G401.6 (cell line): Measurements from ENCODE around the gene MOBP.

ENCODE experiments used
- FAIRE-seq: peaks from 2 replicates; lab custom pipeline; 2012; peaks lifted over from hg19 to GRCh38; lab: Jason Lieb, UNC

Gene MOBP

GRCh38 chr3:39499651-39500273, 32.3 kb downstream of the MOBP start:
- no peak for FAIRE-seq

GRCh38 chr3:39501059-39501458, 33.6 kb downstream of the MOBP start:
- FAIRE-seq: no peak

GRCh38 chr3:39501968-39502837, 34.7 kb downstream of the MOBP start:
- FAIRE-seq: no peak

- no peak for FAIRE-seq
Observed at GRCh38 chr3:39502838-39503145, 35.3 kb downstream of the MOBP start.

- no peak for FAIRE-seq
Observed at GRCh38 chr3:39505866-39506742, 38.6 kb downstream of the MOBP start.

- FAIRE-seq: no peak
Observed at GRCh38 chr3:39506863-39507262, 39.4 kb downstream of the MOBP start.

- FAIRE-seq: no peak
Observed at GRCh38 chr3:39513791-39514369, 46.4 kb downstream of the MOBP start.

- no peak for FAIRE-seq
Observed at GRCh38 chr3:39515681-39516441, 48.4 kb downstream of the MOBP start.

- no peak for FAIRE-seq
Observed at GRCh38 chr3:39519103-39519502, 51.6 kb downstream of the MOBP start.

GRCh38 chr3:39519554-39520288, 52.2 kb downstream of the MOBP start:
- FAIRE-seq: no peak

- no peak for FAIRE-seq
Observed at GRCh38 chr3:39521456-39521855, 54.0 kb downstream of the MOBP start.

GRCh38 chr3:39524107-39524506, 56.6 kb downstream of the MOBP start:
- FAIRE-seq: no peak

- FAIRE-seq: no peak
Observed at GRCh38 chr3:39528844-39529243, 61.4 kb downstream of the MOBP start.

GRCh38 chr3:39529577-39529976, 62.1 kb downstream of the MOBP start:
- FAIRE-seq: no peak

GRCh38 chr3:39531066-39531465, 63.6 kb downstream of the MOBP start:
- FAIRE-seq: no peak

GRCh38 chr3:39531665-39532064, 64.2 kb downstream of the MOBP start:
- FAIRE-seq: no peak

GRCh38 chr3:39532777-39533176, 65.3 kb downstream of the MOBP start:
- no peak for FAIRE-seq

- no peak for FAIRE-seq
Observed at GRCh38 chr3:39533226-39533625, 65.7 kb downstream of the MOBP start.

- FAIRE-seq: no peak
Observed at GRCh38 chr3:39540162-39540921, 72.9 kb downstream of the MOBP start.

GRCh38 chr3:39541442-39541841, 74.0 kb downstream of the MOBP start:
- FAIRE-seq: no peak
